ENCODE data around the gene SIRT2.
A peak's percentile ranks its signal among the peaks of the same experiment; 100 is the strongest.
"Not testable (repeated sequence)": the region's sequence is repeated elsewhere in the genome, so short reads cannot be mapped to it uniquely, and the experiment has no call there.

SIRT2 gene

DNA sequence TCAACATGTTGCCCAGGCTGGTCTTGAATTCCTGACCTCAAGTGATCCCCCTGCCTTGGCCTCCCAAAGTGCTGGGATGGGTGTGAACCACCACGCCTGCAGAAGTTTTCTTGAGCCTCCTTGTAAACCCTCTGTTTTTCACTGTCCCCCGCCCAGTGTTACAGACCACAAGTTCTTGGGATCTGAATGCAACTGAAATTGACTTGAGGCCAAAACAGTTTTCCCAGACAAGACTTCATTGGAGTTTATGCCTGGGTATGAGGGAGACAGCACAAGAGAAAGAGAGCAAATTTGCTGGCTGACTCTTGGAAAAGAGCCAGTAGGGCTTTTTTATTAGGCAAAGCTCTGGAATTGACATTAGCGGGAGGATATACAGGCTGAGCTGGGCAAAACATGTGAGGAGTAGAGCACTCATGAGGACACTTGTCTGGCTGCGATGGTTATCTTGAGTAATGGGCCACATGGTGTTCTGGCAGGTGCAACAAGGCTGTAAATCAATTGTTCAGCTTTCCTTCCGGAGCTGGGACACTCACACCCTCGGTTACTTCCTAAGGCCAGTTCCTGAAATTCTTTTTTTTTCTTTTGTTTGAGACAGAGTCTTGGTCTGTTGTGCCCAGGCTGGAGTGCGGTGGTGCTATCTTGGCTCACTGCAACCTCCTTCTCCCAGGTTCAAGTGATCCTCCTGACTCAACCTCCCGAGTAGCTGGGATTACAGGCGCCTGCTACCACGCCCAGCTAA, 36.9 kb downstream of the SIRT2 start:
- DNase-seq, result peak; percentile 82

DNA sequence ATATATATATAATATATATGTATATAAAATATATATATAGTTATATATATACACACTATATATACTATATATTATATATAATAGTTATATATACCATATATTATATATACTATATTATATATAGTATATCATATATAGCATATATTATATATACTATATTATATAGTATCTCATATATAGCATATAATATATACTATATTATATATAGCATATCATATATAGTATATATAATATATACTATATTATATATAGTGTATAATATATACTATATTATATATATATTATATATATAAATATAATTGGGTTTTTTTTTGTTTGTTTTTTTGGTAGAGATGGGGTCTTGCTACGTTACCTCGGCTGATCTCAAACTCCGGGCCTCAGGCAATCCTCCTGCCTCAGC, 38.0 kb downstream of the SIRT2 start:
- DNase-seq, result no peak

DNA sequence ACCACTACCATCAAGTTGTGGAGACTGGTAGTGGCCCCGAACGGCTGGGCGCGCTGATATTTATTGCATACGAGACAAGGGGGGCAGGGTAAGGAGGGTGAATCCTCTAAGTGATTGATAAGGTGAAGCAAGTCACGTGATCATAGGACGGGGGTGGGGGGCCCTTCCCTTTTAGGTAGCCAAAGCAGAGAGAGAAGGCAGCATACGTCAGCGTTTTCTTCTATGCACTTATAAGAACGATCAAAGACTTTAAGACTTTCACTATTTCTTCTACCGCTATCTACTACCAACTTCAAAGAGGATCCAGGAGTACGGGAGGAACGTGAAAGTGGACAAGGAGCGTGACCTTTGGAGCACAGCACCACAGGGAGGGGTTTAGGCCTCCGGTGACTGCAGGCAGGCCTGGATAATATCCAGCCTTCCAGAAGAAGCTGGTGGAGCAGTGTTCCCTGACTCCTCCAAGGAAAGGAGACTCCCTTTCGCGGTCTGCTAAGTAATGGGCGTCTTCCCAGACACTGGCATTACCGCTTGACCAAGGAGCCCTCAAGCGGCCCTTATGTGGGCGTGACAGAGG, 39.7 kb downstream of the SIRT2 start:
- not testable (repeated sequence) for DNase-seq

DNA sequence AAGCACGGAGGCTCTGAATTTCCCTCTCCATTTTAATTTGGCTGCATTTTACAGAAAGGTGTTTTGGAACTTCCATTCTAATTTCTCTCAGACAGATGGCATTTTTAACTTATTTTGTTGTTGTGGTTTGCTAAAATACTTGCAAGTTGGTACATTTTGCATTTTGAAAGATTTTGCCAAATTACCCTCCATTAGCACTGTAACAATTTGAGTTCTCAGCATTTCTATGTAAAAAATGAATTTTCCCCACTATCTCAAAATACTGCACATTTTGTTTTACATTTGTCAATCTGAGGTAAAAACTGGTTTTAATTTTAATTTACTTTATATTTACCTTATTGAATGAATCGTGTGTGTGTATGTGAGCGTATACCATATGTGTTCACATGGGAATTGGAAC, 42.6 kb downstream of the SIRT2 start:
- DNase-seq, result no peak

GRCh38 chr19:38855751-38856150, 43.7 kb downstream of the SIRT2 start:
- DNase-seq, result not testable (repeated sequence)

DNA sequence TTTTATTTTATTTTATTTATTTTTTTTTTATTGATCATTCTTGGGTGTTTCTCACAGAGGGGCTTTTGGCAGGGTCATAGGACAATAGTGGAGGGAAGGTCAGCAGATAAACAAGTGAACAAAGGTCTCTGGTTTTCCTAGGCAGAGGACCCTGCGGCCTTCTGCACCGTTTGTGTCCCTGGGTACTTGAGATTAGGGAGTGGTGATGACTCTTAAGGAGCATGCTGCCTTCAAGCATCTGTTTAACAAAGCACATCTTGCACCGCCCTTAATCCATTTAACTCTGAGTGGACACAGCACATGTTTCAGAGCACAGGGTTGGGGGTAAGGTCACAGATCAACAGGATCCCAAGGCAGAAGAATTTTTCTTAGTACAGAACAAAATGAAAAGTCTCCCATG, 44.5 kb downstream of the SIRT2 start:
- not testable (repeated sequence) for DNase-seq

GRCh38 chr19:38853214-38853613, 46.2 kb downstream of the SIRT2 start:
- no peak for DNase-seq

DNA sequence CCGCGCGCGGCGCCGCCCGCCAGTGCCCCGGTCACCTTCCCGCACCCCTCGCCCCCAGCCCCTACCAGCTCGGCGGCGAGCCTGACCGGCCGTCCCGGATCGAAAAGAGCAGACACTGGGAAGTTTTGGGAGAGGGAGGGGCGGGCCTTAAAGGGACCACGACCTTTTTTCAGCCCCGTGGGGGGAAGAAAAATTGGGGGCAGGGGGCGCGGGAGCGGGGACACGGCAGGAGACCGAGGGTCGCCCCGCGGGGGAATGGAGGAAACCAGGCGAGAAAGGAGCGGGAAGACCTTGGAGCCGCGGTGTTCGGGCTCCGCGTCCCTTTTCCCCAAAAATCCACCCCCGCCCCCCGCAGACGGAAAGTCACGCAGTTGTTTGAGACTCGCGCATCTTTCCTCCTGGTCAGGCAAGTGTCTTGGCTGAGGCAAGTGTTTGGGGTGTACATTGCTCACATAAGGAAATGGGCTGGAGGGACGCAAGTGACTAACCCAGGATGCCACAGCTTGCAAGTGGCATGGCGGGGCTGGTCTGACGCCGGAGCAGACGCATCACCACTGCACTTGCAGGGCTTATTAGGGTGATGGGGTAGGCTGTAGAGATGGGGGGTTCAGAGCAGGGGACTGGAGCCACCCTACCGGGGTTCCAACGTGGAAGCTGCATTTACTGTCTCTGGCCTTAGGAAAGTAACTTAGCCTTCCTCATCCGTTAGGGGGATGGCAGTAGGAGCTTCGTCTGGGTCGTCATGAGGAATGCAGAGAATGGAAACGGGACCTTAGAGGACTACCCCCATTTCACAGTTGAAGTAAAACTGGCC, 47.0 kb downstream of the SIRT2 start:
- DNase-seq, result peak; percentile 56

- DNase-seq, result peak; percentile 98
Measured at GRCh38 chr19:38851622-38852230, 47.7 kb downstream of the SIRT2 start.

DNA sequence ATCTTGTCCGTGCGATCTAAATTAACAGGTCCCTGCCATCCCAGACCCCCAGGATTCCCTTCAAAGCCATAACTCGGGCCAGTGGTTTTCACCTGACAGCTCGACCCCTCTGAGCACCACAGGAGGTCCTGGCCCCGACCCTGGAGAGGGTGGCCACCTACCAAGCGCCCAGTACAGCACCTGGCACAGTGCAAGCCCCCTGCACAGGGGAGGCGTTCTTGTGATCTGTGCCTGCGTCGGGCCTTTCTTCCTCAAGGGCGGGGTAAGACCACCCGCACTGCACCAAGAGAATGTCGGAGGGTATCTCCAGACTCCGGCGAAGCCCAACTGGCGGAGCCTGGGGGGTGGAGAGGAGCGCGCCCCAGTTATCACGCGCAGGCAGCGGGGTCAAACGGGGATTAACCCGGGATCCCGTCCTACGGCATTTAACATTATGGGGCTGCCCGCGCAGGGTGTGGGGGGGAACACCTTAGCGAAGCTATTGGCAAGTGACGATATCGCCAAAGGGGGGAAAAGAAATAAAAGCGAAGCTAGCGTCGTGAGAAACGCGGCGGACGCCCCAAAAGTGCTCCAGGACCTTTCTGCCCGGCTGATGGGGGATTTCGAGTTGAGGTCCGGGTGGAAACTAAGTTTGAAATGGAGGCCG, 48.3 kb downstream of the SIRT2 start:
- DNase-seq, result no peak

- DNase-seq, result no peak
Measured at GRCh38 chr19:38850436-38850975, 48.9 kb downstream of the SIRT2 start.

GRCh38 chr19:38849860-38850435, 49.5 kb downstream of the SIRT2 start, which contains the start of gene HNRNPL:
Gene HNRNPL (minus strand): TSS chr19:38849986. CDS start chr19:38849966, 20 bp downstream.
- DNase-seq, result peak; percentile 100

DNA sequence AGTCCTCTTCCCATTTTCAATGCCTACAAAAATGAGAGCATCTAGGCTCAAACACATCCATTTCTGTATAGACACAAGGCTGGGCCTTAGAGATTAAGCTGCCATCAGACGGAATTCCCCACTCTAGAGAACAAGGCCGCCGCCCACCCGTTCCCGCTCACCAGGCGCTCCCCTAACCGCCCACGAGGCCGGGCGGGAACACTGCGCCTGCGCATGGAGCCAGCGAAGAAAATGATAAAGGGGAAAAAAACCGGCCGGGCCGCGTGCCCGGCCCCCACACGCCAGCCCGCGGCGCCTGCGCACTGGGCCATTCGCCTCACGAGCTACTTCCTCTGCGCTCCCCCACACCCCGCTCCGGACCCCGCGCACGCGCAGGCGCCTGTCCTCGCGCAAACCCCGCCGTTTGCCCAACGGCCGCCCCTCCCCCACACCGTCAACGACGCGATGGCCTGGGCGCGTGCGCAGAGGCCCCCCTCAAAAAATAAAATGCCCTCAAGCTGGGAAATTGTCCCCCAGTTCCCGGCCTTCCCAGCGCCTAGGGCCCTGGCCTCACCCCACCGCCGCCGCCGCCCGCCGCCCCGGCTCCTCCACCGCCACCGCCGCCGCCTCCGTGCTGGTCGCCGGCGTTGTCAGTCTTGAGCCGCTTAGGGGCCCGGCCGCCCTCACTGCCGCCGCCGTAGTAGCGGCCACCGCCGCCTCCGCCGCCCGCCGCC, 50.1 kb downstream of the SIRT2 start:
- peak; percentile 100 for DNase-seq

GRCh38 chr19:38848299-38849146, 50.9 kb downstream of the SIRT2 start:
- no peak for DNase-seq

DNA sequence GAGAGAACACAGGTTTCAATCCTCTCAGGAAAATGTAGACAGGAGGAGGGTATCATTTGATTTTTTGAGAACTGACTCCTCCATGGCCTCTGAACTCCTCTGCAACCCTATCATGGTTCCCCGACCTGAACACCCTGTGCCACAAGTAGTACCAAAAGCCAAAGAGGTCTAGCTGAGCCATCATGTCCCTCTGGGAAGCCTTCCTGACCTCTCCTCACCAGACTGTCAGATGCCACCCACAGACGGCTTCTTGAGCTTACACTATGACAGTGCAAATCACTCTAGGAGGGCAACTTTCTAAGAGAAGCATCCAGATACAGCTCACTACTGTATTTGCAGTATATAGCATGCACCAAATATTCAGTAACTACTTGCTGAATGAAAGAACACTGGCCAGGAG, 53.3 kb downstream of the SIRT2 start:
- DNase-seq, result no peak

GRCh38 chr19:38845374-38846024, 53.9 kb downstream of the SIRT2 start:
- DNase-seq, result no peak

- DNase-seq, result no peak
Measured at GRCh38 chr19:38844093-38844686, 55.2 kb downstream of the SIRT2 start.

GRCh38 chr19:38843175-38843758, 56.2 kb downstream of the SIRT2 start:
- no peak for DNase-seq

All from NCI-H345 (cell line).